H54 (cell line): ENCODE measurements around the gene FCGR1A.
"Not testable (repeated sequence)": the region's sequence is repeated elsewhere in the genome, so short reads cannot be mapped to it uniquely, and the experiment has no call there.

Source experiments
- DNase-seq: peaks from one replicate; pipeline ENCODE4 v3.0.0; 2011; ENCODE audit warnings: low spot score, mixed read lengths; ENCODE audit not compliant: insufficient read length
- FAIRE-seq: peaks from 3 replicates; lab custom pipeline; 2011; peaks lifted over from hg19 to GRCh38; lab: Jason Lieb, UNC

FCGR1A gene

DNA sequence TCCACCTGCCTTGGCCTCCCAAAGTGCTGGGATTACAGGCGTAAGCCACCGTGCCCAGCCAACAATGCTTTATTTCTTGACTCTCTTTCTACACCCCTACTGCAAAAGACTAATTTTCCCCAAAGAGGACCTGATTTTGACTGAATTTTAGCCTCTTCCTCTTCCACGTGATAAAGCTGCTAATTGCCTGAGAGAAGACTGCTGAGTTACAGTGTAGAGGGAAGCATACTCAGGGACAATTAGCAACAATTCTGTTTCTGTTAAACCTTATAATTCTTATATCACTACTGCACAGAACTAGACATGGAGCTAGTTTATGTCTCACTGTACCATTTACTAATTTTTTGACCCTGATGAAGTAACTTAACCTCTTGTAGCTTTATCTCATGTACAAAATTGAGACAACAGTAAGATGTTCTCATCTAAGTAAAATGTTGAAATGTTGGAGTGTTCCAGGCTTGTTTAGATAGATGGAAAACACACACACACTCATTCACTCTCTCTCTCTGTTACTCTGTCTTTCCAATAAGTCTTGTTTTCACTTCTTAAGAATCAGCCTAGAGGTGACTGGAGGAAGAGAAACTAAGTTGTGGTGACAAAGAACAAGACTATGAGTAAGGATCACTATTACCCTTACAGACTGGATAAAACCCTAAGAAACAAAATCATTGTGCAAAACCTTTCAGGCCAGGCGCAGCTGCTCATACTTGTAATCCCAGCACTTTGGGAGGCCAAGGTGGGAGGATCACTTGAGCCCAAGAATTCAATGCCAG is 10.7 kb upstream of the FCGR1A start:
- not testable (repeated sequence) for FAIRE-seq, DNase-seq

DNA sequence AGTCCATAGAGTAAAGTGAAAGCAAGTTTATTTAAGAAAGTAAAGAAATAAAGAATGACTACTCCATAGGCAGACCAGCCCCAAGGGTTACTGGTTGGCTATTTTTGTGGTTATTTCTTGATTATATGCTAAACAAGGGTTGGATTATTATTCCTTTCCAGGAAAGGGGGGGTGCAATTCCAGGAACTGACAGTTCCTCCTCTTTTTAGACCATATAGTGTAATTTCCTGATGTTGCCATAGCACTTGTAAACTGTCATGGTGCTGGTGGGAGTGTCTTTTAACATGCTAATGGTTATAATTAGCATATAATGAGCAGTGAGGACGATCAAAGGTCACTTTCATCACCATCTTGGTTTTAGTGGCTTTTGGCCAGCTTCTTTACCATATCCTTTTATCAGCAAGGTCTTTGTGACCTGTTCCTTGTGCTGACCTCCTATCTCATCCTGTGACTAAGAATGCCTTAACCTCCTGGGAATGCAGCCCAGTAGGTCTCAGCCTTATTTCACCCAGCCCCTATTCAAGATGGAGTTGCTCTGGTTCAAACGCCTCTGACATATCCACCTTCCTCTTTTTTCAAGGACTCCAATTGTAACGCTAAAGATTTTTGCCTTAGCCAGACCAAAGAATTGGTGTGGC is 6.9 kb upstream of the FCGR1A start:
- FAIRE-seq, DNase-seq: not testable (repeated sequence)

DNA sequence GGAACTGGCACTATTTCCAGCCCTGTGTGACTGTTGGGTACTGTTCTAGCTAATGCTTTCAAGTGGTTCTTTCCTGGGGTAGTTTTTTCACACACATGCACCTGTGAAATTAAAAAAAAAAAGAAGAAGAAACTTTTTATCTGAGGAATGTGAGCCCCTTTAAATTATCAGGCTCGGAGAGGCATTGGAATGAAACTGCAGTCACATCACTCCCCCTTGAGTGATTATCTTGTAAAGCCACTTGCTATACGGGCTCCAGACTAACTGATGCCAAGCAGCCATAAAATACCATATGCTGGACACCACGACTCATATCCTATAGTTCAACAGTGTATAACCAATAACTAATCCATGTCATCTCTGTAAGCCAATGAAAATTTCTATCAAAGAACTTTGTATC is 5.4 kb upstream of the FCGR1A start:
- not testable (repeated sequence) for DNase-seq, FAIRE-seq

DNA sequence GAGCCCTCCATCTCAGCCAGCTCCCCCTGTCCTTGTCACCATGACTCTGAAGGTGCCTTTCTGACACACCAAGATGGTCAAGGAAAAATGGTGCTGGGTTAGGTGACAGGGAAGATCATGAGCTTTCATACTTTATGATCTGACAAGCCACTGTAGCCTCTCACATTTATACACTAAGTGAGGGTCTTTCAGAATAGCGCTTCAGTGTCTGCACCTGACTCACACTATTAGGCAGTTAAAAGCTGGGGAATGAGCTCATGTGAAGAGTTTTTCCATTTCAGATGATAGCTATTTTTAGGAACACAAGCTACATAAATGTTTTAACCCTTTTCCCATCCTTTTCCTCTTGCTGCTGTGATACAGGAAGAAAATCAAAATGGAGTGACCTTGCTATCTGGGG is 4.2 kb upstream of the FCGR1A start:
- not testable (repeated sequence) for FAIRE-seq, DNase-seq

DNA sequence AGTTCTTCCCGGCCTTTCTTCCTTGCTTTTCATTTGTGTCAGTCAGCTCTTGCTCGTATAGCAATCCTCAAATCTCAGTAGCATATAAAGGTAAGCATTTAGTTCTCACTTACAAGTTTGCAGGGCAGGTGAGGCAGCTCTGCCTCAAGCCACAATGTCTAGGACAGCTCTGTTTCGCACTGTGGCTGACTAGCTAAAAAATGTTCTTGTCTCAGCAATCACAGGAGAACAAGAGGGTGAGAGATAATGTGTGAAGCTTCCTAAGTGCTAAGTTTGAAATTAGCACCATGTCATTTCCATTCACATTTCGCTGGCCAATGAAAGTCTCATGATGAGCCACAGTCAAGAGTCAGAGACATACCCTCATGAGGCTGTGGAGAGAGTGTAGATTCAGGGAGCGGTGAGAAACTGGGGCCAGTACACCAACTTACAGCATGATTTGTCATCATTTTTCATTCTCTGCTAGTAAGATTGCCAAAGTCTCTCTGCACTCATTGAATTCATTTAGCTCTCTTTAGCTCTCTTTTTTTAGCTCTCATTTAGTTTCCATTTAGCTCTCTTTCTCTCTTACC is 995 bp upstream of the FCGR1A start:
- DNase-seq, FAIRE-seq: not testable (repeated sequence)

DNA sequence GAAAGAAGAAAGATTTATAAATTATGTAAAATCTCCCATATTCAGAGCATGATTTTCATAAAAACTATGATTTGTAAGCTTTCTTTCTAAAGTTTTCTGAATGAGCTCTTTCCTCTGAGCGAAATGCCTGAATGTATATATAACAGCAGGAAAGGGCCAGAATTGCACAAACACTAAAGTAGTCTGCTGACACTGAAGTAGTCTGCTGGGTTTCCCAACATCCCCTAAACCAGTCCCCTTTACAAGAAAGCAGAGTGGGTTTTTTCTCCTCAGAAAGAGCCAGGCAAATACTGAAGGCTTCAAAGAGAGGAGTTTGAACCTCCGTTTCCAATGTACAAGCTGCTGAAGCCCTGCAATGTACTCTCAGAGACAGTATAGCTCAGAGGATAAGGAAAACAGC is 795 bp downstream of the FCGR1A start:
- DNase-seq, FAIRE-seq: not testable (repeated sequence)

DNA sequence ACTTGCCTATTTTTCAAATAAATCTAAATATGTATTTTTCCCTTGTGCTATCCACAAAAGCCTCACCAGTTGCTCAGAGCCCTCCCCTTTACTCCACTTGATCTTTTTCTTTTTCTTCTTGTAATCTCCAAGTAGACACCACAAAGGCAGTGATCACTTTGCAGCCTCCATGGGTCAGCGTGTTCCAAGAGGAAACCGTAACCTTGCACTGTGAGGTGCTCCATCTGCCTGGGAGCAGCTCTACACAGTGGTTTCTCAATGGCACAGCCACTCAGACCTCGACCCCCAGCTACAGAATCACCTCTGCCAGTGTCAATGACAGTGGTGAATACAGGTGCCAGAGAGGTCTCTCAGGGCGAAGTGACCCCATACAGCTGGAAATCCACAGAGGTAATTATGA is 1.4 kb downstream of the FCGR1A start:
- FAIRE-seq, DNase-seq: not testable (repeated sequence)

DNA sequence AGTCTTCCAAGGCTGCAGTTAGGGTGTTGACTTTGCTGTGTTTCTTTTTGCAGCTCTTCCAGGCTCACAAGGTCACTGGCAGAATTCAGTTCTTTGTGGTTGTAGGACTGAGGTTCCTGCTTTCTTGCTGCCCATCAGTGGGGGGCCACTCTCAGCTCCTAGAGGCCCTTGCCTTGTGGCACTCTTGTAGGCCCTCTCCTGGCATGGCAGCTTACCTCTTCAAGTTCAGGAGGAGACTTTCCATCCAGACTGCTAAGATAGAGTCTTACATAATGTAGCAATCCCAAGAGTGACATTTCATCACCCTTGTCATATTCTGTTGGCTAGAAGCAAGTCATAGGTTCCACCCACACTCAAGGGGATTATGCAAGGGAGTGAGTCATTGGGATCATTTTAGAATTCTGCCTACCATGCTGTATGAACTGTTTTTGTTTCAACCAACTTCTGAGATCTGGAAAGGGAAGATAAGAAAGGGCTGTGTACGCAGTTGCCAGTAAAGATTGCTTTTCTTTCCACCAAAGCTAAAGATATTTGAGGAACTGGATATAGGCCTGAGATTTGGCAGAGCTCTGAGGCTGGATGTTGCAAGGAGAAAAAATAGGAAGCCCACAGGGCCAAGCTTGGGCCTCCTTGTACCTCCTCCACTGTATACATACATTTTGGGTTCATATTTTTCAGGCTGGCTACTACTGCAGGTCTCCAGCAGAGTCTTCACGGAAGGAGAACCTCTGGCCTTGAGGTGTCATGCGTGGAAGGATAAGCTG is 5.4 kb downstream of the FCGR1A start:
- DNase-seq, FAIRE-seq: not testable (repeated sequence)

DNA sequence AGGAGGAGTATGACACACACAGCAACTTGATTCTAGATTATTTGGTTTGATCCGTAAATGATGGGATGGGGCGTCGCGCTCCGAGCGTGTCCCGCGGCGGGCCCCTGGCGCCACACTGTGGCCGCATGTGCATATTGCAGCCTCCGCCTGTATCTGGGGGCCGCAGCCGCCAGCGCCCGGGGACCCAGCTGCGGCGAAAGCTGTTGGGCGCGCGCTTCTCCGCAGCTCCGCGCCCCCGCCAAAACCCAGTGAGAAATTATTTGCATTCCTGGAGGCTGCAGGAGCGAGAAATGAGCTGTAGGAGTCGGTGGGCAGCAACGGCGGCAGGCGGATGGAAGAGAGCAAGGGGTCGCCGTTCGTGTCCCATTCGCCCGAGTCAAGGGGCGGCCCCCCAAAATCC is 10.0 kb downstream of the FCGR1A start:
- FAIRE-seq = not testable (repeated sequence)
- peak; percentile 6 for DNase-seq

DNA sequence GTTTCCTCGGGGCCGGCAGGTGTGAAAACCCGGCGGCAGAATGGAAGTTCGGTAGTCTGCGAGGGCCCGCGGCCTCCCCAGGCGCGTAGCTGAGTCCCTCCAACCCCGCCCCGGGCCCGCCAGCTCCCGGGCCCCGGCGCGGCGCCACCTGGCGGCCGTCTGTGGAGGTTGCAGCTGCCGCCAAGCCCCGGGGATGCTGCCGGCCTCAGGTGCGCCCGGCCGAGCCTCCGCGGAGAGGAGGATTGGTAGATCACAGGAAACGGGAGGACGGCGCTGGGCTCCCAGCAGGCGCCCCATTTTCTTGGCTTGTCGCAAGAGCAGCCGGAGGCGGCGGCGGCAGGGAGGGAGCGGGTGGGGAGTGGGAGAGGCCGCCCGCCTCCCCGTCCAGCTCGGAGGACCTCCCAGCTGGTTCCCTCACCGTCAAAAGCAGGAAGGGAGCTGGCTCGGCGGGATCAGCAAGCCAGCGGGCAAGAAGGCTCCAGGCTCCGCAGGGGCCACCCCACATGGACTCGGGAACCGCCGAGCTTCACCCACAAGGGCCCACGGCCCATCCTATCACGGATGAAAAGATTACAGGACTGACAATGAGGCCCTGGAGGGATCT is 10.5 kb downstream of the FCGR1A start:
- peak; percentile 20 for DNase-seq
- FAIRE-seq = not testable (repeated sequence)

DNA sequence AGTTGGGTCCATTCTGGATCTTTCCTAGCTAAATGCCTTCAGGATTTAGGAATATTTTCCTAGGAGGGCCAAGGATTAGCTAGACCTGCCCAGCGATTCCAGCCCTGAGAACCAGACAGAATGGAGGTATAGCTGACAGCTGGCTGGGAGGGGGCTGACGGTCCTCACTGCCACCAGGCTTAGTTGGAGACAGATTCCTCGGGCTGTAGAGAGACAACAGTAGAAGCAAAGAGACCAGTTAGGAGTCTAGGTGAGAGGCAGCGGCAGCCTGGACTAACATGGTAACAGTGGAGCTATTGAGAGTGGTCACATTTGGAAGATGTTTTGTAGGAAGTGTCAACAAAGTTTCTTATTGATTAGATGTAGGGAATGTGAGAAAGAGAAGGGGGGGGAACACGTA is 11.4 kb downstream of the FCGR1A start:
- FAIRE-seq, DNase-seq: not testable (repeated sequence)

DNA sequence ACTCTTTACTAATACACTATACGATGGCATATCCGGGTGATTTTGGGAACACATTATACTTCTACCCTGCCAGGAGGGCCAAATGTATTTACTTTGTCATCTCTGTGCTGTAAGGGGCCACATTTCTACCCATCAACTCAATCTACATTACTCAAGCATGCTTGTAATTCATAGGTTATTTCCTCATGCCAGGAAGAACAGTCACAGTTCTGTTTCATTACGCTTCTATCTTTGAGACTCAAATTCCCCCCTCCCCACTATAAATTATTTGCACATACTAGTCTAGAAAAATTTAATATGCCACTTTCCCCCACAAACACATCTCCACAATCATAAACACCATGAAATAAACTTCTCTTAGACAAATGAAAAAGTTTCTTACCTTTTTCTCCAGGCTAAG is 19.1 kb downstream of the FCGR1A start:
- FAIRE-seq, DNase-seq: not testable (repeated sequence)

DNA sequence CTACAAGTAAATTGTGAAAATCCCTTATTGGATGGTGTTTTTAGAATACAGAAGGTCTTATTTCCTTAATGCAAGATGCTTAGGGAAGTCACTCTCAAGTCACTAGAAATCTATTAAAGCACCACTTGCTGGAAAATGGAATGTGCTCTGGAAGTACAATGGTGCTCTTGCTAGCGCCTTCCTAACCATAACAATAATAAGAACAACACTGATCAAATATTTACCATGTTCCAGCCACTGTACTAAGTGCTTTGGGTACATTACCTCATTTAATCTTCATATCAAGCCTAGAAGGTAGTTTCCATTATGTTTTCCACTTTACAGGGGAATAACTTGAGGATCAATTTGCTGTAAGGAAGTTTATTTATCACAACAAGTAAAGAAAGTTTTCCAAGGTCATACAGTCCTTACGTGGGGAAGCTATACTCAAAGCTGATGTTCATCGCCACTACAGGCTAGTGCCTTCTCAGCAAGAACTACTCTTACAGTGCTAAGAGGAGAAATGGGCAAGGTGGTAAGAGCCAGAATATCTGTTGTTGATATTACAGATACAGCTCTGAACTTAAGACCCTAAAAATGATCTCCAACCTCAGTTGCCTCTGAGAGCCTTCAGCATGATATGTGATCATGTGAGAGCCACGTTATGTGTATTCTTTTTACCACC is 22.1 kb downstream of the FCGR1A start:
- DNase-seq, FAIRE-seq: not testable (repeated sequence)

DNA sequence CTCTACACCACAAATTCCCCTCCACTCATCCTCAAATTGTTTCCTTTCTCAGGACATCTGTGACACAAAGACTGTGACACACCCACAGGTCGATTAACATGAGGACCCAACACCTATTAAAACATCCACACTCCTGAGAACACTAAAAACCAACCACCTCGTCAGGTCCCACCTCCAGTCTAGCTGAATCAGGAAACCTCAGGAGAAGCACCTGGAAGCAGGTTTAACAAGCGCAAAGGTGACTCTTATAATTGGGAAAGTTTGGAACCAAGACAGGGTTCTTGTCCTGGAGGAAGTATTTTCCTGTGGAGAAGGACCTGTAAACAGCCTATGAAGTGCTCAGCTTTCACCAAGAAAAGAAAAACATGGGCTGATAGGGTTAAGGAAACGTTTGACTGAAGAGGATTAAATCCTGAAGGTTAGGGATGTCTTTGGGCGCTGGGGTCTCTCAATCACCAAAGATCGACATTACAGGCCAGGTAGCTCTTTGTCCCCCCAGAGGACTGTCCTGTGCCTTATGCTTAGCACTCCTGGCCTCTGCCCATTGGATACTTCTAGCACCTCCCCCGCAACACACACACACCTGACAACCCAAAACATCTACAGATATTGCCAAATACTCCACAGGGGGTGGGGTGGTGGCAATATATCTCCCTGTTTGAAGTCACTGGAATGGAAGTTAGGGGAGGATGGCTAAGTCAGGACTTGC is 28.4 kb downstream of the FCGR1A start:
- not testable (repeated sequence) for FAIRE-seq, DNase-seq

DNA sequence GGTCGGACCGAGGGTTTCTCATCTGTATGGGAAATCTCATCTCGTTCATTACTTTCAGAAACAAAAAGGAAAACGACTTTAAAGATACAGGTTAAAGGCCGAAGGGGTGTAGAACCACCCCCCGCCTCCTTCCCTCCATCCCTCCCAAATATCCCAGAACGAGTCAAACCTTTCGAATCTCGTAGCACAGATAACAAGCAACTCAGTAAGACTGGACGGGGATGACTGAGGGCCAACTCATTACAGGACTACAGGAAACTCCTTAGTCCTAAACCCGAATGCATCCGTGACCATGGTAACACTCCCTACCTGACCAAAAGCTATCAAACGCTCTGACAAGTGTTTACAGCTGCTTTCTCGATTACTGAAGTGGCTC is 29.0 kb downstream of the FCGR1A start:
- not testable (repeated sequence) for DNase-seq, FAIRE-seq
